Activated CD8-positive, alpha-beta memory T cell treated with anti-CD3 and anti-CD28 coated beads, Interleukin-2, amount 50 U/mL, for 1 hour (primary cell): ENCODE results near the gene PRH2.

Source experiments
- DNase-seq: peaks from one replicate; pipeline ENCODE4 v3.0.0-alpha.2; 2020; ENCODE audit errors: extremely low read depth

The PRH2 gene

DNA sequence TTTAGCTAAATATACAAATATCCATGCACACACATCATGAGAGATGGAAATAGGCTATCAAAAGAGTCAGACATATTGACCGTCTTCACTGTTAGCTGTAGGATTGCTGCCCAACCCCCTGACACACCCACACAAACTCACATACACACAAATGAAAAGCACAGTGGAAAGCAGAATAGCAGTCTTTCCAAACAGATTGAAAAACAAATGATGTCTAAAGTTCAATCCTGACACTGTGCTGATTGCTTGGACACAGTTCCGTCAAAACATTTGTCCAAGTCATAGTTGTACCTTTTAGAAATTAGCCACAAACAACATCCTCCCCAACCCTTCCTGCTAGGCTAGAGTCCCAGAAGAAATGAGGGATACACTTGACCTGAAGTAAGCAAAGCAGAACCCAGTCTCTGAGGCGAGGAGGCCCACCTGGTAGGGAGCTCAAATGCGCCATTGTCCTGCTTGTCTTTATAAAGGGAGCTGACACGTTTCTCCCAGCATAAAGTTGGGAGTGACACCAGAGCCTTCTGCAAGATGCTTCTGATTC is at the start of gene PRH2:
Gene PRH2 (plus strand): TSS at position 491 of the 541 bp plus-strand sequence. CDS start 38 bp downstream, at position 529.
- no peak for DNase-seq

DNA sequence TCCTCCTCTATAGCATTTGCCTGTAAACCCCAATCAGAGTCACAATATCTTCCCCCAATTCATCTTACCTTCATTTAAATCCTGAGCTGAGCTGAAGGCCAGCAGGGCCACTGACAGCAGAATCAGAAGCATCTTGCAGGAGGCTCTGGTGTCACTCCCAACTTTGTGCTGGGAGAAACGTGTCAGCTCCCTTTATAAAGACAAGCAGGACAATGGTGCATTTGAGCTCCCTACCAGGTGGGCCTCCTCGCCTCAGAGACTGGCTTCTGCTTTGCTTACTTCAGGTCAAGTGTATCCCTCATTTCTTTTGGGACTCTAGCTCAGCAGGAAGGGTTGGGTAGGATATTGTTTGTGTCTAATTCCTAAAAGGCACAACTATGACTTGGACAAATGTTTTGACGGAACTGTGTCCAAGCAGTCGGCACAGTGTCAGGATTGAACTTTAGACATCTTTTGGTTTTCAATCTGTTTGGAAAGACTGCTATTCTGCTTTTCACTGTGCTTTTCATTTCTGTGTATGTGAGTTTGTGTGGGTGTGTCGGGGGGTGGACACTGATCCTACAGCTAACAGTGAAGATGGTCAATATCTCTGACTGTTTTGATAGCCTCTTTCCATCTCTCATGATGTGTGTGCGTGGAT is 44.8 kb upstream of the PRH2 start, which contains the start of gene PRH1:
Gene PRH1 (minus strand): TSS at position 170 of the 640 bp plus-strand sequence. CDS start 38 bp downstream, at position 132.
- no peak for DNase-seq

DNA sequence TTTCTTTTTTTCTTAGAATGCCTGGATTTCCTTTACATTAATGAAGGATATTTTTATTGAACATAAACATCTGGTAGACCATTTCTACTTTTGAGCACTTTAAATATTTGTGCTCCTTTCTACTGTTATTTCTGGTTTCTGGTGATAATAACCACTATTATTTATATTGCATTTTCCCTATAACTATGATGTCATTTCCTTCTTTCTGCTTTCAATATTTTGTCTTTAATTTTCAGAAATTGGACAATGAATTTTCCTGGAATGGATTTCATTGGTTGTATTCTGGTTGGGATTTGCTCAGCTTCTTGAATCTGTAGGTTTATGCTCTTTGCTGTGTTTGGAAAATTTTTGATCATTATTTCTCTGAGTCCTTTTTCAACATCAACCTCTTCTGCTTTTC is 39.8 kb upstream of the PRH2 start:
- DNase-seq = no peak

DNA sequence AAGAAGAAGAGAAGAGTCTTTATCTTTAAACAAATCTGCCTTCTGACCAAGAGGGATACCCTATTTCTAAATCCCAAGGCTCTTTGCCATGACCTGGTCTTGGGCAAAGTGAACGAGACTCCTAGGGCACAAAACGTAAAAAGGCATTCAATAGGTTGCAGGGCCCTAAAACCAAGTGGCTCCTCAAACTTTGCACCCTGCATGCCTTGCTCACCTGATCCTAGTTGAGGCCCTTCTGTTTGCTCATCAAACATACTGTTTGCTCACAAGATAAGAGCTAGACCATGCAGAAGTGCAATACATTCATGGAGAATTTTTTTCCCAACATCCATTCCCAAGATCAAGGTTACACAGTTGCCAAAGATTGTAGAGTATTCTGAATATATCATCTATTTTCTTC is 37.1 kb upstream of the PRH2 start:
- DNase-seq = no peak

DNA sequence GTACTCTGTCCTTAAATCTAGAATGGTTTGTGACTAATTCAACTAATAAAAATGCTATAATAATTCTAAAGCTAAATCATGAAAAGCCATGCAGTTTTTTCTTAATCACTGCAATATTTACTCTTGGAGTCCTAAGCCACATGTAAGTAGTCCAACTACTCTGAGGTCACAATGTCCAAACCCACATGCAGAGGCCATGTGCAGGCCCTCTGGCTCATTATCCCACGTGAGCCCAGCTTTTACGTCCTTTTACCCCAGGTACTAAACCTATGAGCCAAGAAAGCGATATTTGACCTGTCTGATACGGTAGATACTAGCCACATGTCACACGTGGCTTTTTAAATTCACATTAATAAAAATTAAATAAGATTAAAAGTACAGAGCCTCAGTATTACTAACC is 32.2 kb upstream of the PRH2 start:
- no peak for DNase-seq

DNA sequence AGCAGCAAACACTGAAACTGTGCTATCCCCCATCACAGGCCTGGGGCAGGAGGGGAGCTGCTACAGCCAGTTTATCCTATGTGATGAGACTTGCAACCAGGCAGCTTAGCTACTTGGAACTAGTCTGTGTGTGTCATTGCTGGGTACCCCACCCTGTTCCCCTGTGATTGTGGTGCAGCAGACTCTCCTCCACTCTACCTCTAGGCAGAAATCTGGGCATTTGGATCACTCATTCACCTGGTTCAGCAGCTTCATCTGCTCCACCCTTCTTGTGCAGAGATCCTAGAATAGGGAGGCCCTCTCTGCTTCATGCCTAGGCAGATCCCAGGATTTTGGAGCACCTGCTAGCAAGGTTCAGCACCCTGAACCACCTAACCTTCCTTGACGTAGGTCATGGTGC is 28.5 kb upstream of the PRH2 start:
- no peak for DNase-seq

DNA sequence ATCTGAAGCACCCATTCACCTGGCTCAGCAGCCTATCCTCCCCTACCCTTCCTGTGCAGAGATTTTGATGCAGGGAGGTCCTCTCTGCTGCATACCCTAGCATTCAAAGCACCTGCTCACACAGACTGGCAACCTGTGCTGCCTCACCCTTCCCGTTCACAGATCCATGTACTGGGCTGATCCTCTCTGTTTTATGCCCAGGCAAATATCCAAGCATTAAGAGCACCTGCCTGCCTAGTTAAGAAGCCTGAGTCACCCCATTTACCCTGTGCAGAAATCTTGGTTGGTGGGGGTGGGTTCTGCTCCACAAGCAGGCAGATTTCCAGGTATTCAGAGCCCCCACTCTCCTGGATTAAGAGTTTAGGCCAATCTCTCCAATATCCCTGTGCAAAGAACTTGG is 28.1 kb upstream of the PRH2 start:
- DNase-seq = no peak

DNA sequence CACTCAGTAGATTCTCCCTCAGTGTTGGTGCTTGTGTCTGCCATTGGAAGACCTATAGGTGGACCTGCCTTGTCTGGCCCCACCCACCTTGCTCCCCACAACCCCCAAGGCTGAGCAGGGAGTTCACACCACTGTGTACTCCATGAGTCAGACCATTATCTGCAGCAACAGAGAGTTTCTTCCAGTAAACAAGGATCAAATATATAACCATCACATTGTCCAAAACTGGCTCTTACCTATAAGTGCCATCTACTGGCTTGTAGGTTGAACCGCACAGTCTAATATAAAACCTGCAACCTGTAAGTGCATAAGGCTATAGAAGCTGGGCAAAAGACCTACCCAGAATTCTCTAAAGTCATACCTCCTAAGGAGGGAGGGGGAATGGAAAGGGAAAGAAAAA is 27.6 kb upstream of the PRH2 start:
- DNase-seq = no peak

DNA sequence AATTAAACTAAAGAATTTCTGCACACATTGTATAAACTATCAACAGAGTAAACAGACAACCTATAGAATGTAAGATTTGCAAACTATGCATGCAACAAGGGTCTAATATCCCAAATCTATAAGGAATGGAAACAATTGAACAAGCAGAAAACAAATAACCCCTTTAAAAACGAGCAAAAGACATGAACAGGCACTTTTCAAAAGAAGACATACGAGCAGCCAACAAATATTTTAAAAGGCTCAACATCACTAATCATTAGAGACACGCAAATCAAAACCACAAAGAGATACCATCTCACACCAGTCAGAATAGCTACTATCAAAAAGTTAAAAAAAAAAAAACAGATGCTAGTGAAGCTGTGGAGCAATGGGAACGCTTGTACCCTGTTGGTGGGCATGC is 24.4 kb upstream of the PRH2 start:
- DNase-seq = no peak

DNA sequence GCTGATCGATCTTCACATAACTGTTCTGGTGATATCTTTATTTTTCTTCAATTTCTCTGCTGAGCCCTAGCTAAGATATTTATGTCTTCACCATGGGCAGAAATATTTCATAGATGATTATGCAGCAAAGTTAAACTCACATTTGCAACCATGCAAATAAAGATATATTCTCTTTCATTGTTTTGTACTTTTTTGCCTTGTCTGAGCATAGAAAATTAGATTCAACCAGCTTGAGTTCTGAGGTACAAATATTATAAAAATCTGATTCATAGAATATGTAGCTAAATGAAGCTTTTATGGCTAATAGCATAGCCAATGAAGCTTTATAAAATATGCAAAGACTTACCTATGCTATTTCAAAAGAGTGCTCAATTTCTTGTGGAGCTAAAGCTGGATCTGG is 19.6 kb upstream of the PRH2 start, which contains the start of gene TAS2R13:
Gene TAS2R13 (minus strand): TSS at position 101 of the 400 bp plus-strand sequence. CDS start 264 bp downstream, outside the sequence.
- no peak for DNase-seq

DNA sequence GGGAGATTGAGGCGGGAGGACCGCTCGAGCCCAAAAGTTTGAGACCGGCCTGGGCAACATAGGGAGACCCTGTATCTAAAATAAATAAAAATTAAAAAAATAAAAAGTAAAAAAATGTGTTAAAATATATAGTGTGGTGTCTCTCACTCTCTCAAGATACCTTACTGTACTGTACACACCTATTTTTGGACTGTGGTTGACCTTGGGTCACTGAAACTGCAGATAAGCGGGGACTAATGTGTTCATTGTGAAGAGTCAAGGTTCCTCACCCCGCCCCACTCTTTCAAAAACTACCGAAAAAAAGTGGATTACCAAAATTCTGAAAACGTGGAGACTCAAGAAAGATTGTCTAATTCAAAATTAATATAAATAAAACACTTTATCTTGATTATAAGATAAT is 18.7 kb upstream of the PRH2 start:
- DNase-seq = no peak

DNA sequence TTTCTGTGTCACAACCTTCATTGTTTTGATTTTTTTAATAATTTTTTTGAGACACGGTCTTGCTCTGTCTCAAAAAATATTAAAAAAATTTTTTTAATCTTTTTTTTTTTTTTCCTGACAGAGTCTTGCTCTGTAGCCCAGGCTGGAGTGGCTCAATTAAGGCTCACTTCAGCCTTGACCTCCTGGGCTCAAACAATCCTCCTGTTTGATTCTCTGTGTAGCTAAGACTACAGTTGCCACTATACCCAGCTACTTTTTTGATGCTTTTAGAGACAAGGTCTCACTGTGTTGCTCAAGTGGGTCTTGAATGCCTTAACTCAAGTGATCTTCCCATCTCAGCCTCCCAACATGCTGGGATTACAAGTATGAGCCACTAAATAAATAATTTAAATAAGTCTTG is 9.2 kb upstream of the PRH2 start:
- no peak for DNase-seq

DNA sequence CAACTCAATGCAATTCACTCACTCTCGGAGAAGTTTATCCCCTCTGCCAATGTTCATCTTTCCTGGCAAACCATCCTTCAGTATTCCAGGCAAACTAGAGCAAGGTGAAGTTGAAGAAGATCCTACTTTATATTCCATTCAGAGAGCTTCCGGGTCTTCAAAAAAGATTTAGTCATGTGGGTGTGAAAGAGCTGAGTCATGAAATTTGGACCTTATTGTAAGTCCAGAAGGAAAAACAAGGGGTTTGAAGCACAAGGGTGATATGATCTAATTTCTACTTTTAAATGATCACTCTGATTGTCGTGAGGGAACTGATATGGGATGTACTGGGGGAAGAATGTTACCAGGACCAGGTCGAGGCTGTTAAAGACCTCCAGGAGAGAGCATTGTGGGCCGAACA is 2.8 kb upstream of the PRH2 start:
- DNase-seq = no peak

DNA sequence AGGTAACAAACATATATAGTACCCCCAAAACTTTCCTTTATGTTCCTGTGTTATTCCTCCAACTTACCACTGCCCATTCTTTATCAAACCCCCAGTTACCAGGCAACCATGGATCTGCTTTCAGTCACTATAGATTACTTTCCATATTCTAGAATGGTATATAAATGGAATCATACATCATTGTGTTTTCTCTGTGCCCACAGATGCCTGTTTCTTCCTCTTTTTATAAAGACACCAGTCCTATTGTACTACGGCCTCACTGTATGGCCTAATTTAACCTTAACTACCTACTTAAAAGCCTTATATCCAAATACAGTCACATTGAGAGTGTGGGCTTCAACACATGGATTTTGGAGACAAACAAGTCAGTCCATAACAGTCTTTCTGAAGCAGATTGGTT is 7.5 kb downstream of the PRH2 start:
- DNase-seq = no peak

DNA sequence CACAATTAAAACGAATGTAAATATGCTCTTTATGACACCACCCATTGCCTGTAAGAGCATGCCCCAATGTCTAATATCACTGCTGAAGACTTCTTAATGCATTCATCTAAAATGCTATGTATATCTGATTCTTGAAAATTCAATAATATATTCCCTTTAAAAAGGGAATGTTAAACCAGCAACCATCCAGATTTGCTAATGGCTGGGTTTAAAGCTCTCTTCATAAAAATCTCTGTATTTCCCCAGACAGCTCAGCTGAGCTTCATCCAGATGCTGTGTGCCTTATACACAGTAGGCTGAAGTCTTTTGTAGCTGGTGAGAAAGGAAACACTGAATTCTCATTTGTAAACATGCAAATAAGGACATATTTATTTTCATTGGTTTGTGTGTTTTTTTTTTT is 10.1 kb downstream of the PRH2 start, which contains the start of gene TAS2R14:
Gene TAS2R14 (minus strand): TSS at position 101 of the 400 bp plus-strand sequence. CDS start 56 bp downstream, at position 45.
- DNase-seq = no peak

DNA sequence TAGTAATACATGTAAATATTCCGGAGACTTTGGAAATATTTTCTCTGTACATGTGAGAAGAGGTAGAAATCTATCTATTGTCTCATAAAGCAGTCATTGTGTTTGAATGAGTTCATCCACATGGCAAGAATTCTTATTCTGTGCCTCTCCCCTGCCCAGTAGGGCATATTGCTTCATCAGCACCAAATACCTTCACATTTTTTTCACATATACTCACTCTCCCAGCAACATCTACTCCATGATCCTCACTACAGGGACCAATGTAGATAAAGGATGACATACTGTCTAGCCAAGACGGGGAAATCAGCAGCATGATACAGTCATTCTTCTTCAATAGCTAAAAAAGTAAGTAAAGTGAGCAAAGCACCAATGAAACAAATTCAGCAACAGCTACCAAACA is 11.4 kb downstream of the PRH2 start:
- DNase-seq = no peak

DNA sequence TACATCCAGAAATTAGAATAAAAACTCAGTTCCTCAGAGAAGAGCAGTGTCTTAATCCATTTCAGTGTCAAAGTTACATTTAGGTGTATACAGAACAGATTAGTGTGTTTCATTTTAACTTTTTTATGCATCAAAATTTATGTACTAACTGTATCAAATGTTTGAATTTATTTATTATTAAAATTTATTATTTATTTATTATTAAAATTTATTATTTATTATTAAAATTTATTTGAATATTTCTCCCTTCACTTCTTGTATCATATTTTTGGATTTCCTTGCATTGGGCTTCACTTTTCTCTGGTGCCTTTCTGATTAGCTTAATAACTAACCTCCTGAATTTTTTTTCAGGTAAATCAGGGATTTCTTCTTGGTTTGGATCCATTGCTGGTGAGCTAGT is 12.3 kb downstream of the PRH2 start:
- no peak for DNase-seq

DNA sequence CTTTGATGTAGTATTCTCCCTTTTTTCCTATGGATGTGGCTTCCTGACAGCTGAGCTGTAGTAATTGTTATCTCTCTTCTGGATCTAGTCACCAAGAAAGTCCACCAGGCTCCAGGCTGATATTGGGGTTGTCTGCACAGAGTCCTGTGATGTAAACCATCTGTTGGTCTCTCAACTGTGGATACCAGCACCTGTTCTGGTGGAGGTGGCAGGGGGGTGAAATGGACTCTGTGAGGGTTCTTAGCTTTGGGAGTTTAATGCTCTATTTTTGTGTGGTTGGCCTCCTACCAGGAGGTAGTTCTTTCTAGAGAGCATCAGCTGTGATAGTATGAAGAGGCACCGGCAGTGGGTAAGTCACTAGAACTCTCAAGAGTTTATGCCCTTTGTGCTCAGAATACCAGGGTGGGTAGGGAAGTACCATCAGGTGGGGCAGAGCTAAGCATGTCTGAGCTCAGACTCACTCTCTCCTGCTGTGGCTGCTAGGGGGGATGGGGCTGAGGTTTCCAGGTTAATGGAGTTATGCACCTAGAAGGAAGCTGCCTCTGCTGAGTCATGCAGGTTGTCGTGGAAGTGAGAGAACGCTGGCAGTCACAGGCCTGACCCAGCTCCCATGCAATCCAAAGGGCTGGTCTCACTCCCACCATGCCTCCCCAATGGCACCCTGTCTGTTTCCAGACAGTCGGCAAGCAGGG is 13.0 kb downstream of the PRH2 start:
- no peak for DNase-seq

DNA sequence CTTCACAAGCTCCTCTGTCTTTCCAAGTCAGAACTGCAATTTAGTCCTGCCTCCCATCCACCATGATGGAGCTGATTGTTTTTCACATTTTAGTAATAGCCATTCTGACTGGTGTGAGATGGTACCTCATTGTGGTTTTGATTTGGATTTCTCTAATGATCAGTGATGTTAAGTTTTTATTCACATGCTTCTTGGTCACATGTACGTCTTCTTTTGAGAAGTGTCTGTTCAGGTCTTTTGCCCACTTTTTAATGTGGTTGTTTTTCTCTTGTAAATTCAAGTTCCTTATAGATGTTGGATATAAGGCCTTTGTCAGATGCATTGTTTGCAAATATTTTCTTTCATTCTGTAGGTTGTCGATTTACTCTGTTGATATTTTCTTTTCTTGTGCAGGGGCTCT is 14.1 kb downstream of the PRH2 start:
- DNase-seq = no peak

DNA sequence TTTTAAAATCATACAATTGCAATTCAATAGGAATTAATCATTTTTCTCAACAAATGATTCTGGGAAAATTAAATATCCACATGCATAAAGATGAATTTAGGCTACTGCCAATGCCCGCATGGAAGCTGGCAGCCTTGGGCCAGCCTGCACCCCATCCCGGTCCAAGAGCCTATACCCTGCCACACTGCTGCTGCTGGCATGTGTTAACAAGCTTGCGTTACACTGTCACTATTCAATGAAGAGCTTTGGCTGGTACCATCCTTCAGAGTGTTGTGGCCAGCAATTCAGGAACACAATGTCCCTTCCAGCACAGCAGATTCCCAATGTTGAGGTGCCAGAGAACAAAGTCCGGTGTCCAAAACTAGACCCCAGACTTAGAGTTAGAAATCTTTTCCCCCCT is 23.6 kb downstream of the PRH2 start:
- no peak for DNase-seq

DNA sequence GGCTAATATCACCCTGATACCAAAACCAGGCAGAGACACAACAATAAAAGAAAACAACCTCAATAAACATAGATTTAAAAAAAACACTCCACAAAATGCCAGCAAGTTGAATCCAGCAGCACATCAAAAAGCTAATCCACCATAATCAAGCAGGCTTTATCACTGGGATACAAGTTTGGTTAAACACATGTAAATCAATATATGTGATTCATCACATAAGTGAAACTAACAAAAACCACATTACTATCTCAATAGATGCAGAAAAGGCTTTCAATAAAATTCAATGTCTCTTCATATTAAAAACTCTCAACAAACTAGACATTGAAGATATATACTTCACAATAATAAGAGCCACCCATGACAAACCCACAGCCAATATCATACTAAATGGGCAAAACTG is 27.0 kb downstream of the PRH2 start:
- no peak for DNase-seq

DNA sequence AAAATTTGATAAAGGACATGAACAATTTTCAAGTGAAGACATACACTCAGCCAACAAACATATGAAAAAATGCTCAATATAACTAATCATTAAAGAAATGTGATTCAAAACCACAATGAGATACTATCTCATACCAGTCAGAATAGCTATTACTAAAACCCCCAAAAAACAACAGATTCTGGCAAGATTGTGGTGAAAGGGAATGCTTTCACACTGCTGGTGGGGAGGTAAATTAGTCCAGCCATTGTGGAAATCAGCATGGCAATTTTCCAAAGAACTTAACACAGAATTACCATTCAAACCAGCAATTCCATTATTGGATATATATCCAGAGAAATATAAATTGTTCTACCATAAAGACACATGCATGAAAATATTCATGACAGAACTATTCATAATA is 28.7 kb downstream of the PRH2 start:
- DNase-seq = no peak

DNA sequence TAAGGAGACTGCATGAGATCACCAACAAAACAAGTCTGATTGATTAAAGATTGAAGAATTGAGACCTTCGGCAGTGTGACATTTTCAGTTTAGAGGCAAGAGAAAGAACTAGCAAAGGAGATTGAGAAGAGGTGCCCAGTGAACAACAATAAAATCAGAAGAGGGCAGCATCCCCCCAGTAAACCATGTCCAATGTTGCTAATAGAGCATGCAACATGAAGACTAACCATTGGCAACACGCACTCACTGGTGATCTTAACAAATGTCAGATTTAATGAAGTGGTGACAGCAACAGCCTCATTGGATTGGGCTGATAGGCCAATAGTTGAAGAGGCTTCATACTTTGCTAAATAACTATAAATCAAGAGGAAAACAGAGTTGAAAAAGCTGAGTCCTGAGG is 30.8 kb downstream of the PRH2 start:
- no peak for DNase-seq
